ENCODE measurements around the gene USH1C.

USH1C gene

GRCh38 chr11:17544181-17544622 lies at the start of gene USH1C:
Gene USH1C, minus strand, starts transcription at chr11:17544416. Its CDS starts 109 bp downstream, at chr11:17544307.
- no peak for DNase-seq

GRCh38 chr11:17593466-17594245 lies 49.4 kb upstream of the USH1C start:
- no peak for DNase-seq

- no peak for DNase-seq
These were observed 47.1 kb upstream of the USH1C start for GRCh38 chr11:17591293-17591692.

- DNase-seq, result no peak
These were observed 46.2 kb upstream of the USH1C start for GRCh38 chr11:17590463-17590862.

- no peak for DNase-seq
These were observed 44.5 kb upstream of the USH1C start for GRCh38 chr11:17588721-17589120.

- no peak for DNase-seq
These were observed 44.0 kb upstream of the USH1C start for GRCh38 chr11:17588166-17588565.

GRCh38 chr11:17585911-17586695 lies 41.9 kb upstream of the USH1C start:
- no peak for DNase-seq

- no peak for DNase-seq
These were observed 37.5 kb upstream of the USH1C start for GRCh38 chr11:17581732-17582053.

- DNase-seq, result no peak
These were observed 37.0 kb upstream of the USH1C start for GRCh38 chr11:17581036-17581731.

GRCh38 chr11:17580271-17580670 lies 36.1 kb upstream of the USH1C start:
- no peak for DNase-seq

- DNase-seq, result no peak
These were observed 35.2 kb upstream of the USH1C start for GRCh38 chr11:17579451-17579850.

GRCh38 chr11:17578958-17579357 lies 34.7 kb upstream of the USH1C start:
- DNase-seq, result no peak

- no peak for DNase-seq
These were observed 34.1 kb upstream of the USH1C start for GRCh38 chr11:17578296-17578695.

GRCh38 chr11:17575431-17576425 lies 31.5 kb upstream of the USH1C start:
- DNase-seq, result no peak

- DNase-seq, result no peak
These were observed 30.2 kb upstream of the USH1C start for GRCh38 chr11:17574141-17575091.

- DNase-seq, result no peak
These were observed 29.3 kb upstream of the USH1C start for GRCh38 chr11:17573526-17573925.

- no peak for DNase-seq
These were observed 28.7 kb upstream of the USH1C start for GRCh38 chr11:17572791-17573460.

GRCh38 chr11:17572359-17572690 lies 28.1 kb upstream of the USH1C start:
- no peak for DNase-seq

GRCh38 chr11:17571431-17572358 lies 27.5 kb upstream of the USH1C start:
- DNase-seq, result no peak

- DNase-seq, result no peak
These were observed 25.8 kb upstream of the USH1C start for GRCh38 chr11:17570034-17570433.
